GM12878 (cell line): ENCODE measurements around the gene PRUNE2. TPM values are rescaled to one million over a fixed set of nuclear protein-coding genes. Genes with fewer than 3 reads are reported as not detected.

Experiments used
- ATAC-seq: fragments of 200-7000 bp; cut with Tn5 transposase; 3 replicates; pipeline ENCODE4 v1.9.1; 2020; ENCODE audit warnings: mild to moderate bottlenecking, moderate library complexity
- BruUV-seq: library from RNA; stranded (reverse); fragments of 400-500 nt; replicated peaks from 2 replicates; lab custom pipeline; 2021; lab: Mats Ljungman, UMichigan
- CTCF ChIA-PET: fragments of 300-600 bp; sonication (Branson Sonifier 250); formaldehyde crosslinking; extraction: SDS; loops from one replicate; lab custom pipeline; 2021; ENCODE audit warnings: inconsistent platforms; lab: Yijun Ruan, JAX
- POLR2A ChIA-PET: fragments of 350-600 bp; formaldehyde crosslinking; extraction: SDS; loops from one replicate; lab custom pipeline; 2021; ENCODE audit warnings: inconsistent platforms; lab: Charles Lee
- RAD21 ChIA-PET: fragments of 300-600 bp; sonication (Branson Sonifier 250); formaldehyde crosslinking; loops from one replicate; lab custom pipeline; 2023; ENCODE audit warnings: antibody characterized with exemption; ENCODE audit not compliant: unreplicated experiment; lab: Charles Lee
- SMC1A ChIA-PET: fragments of 300-600 bp; sonication (Branson Sonifier 250); formaldehyde crosslinking; loops from one replicate; lab custom pipeline; 2023; ENCODE audit not compliant: unreplicated experiment, uncharacterized antibody; lab: Charles Lee
- DNase-seq: peaks from one replicate; pipeline ENCODE4 v3.0.0-alpha.2; 2011; ENCODE audit warnings: low read depth, low spot score
- FAIRE-seq: peaks from 3 replicates; lab custom pipeline; 2011; peaks lifted over from hg19 to GRCh38; lab: Jason Lieb, UNC
- H2AFZ ChIP-seq: 2 replicates; pipeline ENCODE4 v1.6.0; 2011; ENCODE audit warnings: low read depth, low read length, control low read depth; ENCODE audit not compliant: control insufficient read depth
- H3K27ac ChIP-seq: 2 replicates; pipeline ENCODE4 v1.5.1; 2011; ENCODE audit warnings: control low read depth; ENCODE audit not compliant: control insufficient read depth, insufficient read depth
- H3K27me3 ChIP-seq, 2 experiments: replicated peaks in 1 of 2; 2 replicates each; pipeline versions ENCODE4 v1.6.0 to v1.6.1; 2011; ENCODE audit warnings: low read length in 1 of 2; ENCODE audit not compliant: control insufficient read depth in 2 of 2, insufficient read depth in 2 of 2
- H3K36me3 ChIP-seq, 2 experiments: 2 replicates each; pipeline ENCODE4 v1.5.1; 2011; ENCODE audit warnings: low read length in 1 of 2; ENCODE audit not compliant: control insufficient read depth in 2 of 2, insufficient read depth in 2 of 2
- H3K4me1 ChIP-seq: 2 replicates; pipeline ENCODE4 v1.6.1; 2011; ENCODE audit warnings: mild to moderate bottlenecking, low read length, moderate library complexity, mixed read lengths; ENCODE audit not compliant: control insufficient read depth, insufficient read depth
- H3K4me2 ChIP-seq: 2 replicates; pipeline ENCODE4 v1.6.0; 2011; ENCODE audit warnings: control low read depth; ENCODE audit not compliant: control insufficient read depth, insufficient read depth
- H3K4me3 ChIP-seq: fragments of 200-600 bp; sonication (generic); 2 replicates; pipeline ENCODE4 v1.5.1; 2016
- H3K79me2 ChIP-seq: 2 replicates; pipeline ENCODE4 v1.6.0; 2011; ENCODE audit warnings: low read length; ENCODE audit not compliant: control insufficient read depth, insufficient read depth
- H3K9ac ChIP-seq: 2 replicates; pipeline ENCODE4 v1.8.0; 2011; ENCODE audit warnings: low read length, control low read depth, mixed read lengths; ENCODE audit not compliant: control insufficient read depth, insufficient read depth
- H3K9me3 ChIP-seq: replicated peaks from 3 replicates; pipeline ENCODE4 v1.5.1; 2011; ENCODE audit warnings: mild to moderate bottlenecking, low read length; ENCODE audit not compliant: control insufficient read depth, insufficient read depth
- H4K20me1 ChIP-seq: 2 replicates; pipeline ENCODE4 v1.6.0; 2011; ENCODE audit not compliant: control insufficient read depth, insufficient read depth
- ATF7 ChIP-seq: fragments of 450-650 bp; IDR thresholded peaks from 2 replicates; pipeline ENCODE4 v1.6.1; 2016; ENCODE audit warnings: low read depth, mild to moderate bottlenecking
- BACH1 ChIP-seq: fragments of 450-650 bp; IDR thresholded peaks from 2 replicates; pipeline ENCODE4 v1.6.1; 2017; ENCODE audit warnings: mild to moderate bottlenecking, borderline replicate concordance
- BCL11A ChIP-seq: IDR thresholded peaks from 2 replicates; pipeline ENCODE4 v1.6.1; 2011; ENCODE audit warnings: low read depth, low read length
- IRF3 ChIP-seq: fragments of 450-650 bp; IDR thresholded peaks from 2 replicates; pipeline ENCODE4 v1.6.1; 2014; ENCODE audit warnings: mild to moderate bottlenecking
- MYB ChIP-seq: fragments of 150-350 bp; IDR thresholded peaks from 2 replicates; pipeline ENCODE4 v1.6.1; 2014; ENCODE audit warnings: mild to moderate bottlenecking, low read depth, low read length, borderline replicate concordance
- RFX5 ChIP-seq: IDR thresholded peaks from 2 replicates; pipeline ENCODE4 v1.6.1; 2011; ENCODE audit warnings: low read depth, low read length, improper control_type of control experiment
- TCF3 ChIP-seq: IDR thresholded peaks from 2 replicates; pipeline ENCODE4 v1.6.1; 2012; ENCODE audit warnings: low read depth, mild to moderate bottlenecking, low read length, borderline replicate concordance; ENCODE audit not compliant: insufficient read depth
- TCF7 ChIP-seq: IDR thresholded peaks from 2 replicates; pipeline ENCODE4 v1.6.1; 2014; ENCODE audit warnings: antibody characterized with exemption, borderline replicate concordance
- ZZZ3 ChIP-seq: IDR thresholded peaks from 2 replicates; pipeline ENCODE4 v1.6.1; 2011; ENCODE audit warnings: low read depth; ENCODE audit not compliant: control insufficient read depth, insufficient read length
- WGBS: methylation state at CpG from one replicate; pipeline ENCODE4 v1.1.6; 2016; ENCODE audit warnings: low lambda C conversion rate; ENCODE audit not compliant: insufficient replicate concordance, insufficient coverage; ENCODE audit errors: missing lambda C conversion rate; 5-methylcytosine and 5-hydroxymethylcytosine counted together
- in situ Hi-C: fragments of 300-500 bp; cut with MboI; formaldehyde crosslinking; loops from 9 replicates; pipeline ENCODE4 v1.14.3; 2018; ENCODE audit warnings: mixed read lengths
- intact Hi-C: fragments of 100-400 bp; cut with micrococcal nuclease; formaldehyde crosslinking; loops from one replicate; pipeline ENCODE4 v1.14.2; 2022; ENCODE audit not compliant: unreplicated experiment
- polyA plus RNA-seq, 11 experiments: library from polyadenylated mRNA; depleted of rRNA in 4 of 11; unstranded in 6 of 11; stranded (reverse) in 5 of 11; fragments of >200 nt; fragmentation: Nextera tagmentation in 4 of 11; fragmentation: Illumina TruSeq in 1 of 11; extraction: Ambion mirVana in 4 of 11; extraction: Trizol in 1 of 11; gene quantifications; 1 replicate in 1 of 11; 2 replicates in 10 of 11; pipeline versions ENCODE4 v1.2.1 to v1.2.3, GENCODE V29; 2011 to 2016; ENCODE audit warnings: inconsistent platforms in 2 of 11, missing spikeins in 2 of 11, low read depth in 1 of 11
- total RNA-seq, 4 experiments: library from RNA; depleted of rRNA in 3 of 4; stranded (reverse); fragments of >200 nt in 3 of 4; fragmentation: Illumina TruSeq in 1 of 4; extraction: Trizol in 1 of 4; gene quantifications; 2 replicates each; pipeline versions ENCODE4 v1.2.1 to v1.2.3, GENCODE V29; 2013 to 2021
- TF ChIP-seq, protein P1 (sequence below): IDR thresholded peaks from 2 replicates; pipeline ENCODE4 v1.6.1; 2012; ENCODE audit warnings: improper control_type of control experiment, low read depth, low read length; ENCODE audit not compliant: insufficient replicate concordance

Gene PRUNE2
- total and polyA plus RNA-seq, 10 of the 15 experiments (the other 5 are each of a cell fraction or from before 2014, with no cell fraction given): 0.07 to 0.63 (median 0.25) TPM

DNA sequence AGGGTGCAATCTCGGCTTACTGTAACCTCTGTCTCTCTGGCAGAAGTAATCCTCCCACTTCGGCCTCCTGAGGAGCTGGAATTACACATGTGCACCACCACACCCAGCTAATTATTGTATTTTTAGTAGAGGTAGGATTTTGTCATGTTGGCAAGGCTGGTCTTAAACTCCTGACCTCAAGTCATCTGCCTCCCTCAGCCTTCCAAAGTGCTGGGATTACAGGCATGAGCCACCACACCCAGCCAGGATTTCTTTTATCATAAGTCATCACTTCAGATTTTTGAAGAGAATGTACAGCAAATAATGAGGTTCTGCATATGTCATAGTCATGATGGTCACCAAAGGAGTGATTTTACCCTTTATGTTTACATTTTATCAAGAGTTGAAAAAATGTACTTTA is 338.8 kb downstream of the PRUNE2 start:
- WGBS: 38% methylated on average over 2 of the region's 2 CpGs
- H3K36me3 ChIP-seq: no peaks in the 10 kb centered on the region
- no peak overlapping the region for H3K9ac ChIP-seq
- H3K4me1 ChIP-seq: peaks cover 3% of the 10 kb centered on the region; the same call in 1 of the 2 replicates
- ATAC-seq (no peak), DNase-seq (no peak), FAIRE-seq (no peak)
- ChIA-PET SMC1A (no interaction called here), CTCF (interaction anchor here (1.1 kb wide), 1 partner anchor 9 kb away, joined by 3 read pairs; no protein-coding TSS in a partner anchor), POLR2A (no interaction called here), RAD21 (no interaction called here)
- TF ChIP-seq TCF3 (no peak), IRF3 (no peak), BACH1 (no peak), ATF7 (no peak), RFX5 (no peak), ZZZ3 (no peak), TCF7 (no peak), MYB (no peak), BCL11A (no peak)
- TF ChIP-seq, protein P1, sequence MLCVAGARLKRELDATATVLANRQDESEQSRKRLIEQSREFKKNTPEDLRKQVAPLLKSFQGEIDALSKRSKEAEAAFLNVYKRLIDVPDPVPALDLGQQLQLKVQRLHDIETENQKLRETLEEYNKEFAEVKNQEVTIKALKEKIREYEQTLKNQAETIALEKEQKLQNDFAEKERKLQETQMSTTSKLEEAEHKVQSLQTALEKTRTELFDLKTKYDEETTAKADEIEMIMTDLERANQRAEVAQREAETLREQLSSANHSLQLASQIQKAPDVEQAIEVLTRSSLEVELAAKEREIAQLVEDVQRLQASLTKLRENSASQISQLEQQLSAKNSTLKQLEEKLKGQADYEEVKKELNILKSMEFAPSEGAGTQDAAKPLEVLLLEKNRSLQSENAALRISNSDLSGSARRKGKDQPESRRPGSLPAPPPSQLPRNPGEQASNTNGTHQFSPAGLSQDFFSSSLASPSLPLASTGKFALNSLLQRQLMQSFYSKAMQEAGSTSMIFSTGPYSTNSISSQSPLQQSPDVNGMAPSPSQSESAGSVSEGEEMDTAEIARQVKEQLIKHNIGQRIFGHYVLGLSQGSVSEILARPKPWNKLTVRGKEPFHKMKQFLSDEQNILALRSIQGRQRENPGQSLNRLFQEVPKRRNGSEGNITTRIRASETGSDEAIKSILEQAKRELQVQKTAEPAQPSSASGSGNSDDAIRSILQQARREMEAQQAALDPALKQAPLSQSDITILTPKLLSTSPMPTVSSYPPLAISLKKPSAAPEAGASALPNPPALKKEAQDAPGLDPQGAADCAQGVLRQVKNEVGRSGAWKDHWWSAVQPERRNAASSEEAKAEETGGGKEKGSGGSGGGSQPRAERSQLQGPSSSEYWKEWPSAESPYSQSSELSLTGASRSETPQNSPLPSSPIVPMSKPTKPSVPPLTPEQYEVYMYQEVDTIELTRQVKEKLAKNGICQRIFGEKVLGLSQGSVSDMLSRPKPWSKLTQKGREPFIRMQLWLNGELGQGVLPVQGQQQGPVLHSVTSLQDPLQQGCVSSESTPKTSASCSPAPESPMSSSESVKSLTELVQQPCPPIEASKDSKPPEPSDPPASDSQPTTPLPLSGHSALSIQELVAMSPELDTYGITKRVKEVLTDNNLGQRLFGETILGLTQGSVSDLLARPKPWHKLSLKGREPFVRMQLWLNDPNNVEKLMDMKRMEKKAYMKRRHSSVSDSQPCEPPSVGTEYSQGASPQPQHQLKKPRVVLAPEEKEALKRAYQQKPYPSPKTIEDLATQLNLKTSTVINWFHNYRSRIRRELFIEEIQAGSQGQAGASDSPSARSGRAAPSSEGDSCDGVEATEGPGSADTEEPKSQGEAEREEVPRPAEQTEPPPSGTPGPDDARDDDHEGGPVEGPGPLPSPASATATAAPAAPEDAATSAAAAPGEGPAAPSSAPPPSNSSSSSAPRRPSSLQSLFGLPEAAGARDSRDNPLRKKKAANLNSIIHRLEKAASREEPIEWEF: no peak
- no peak overlapping the region for H3K4me3 ChIP-seq
- no peak overlapping the region for H3K27ac ChIP-seq
- no peaks in the 10 kb centered on the region for H3K27me3 ChIP-seq
- intact Hi-C loops (no loop called here), in situ Hi-C loops (no loop called here)
- H3K4me2 ChIP-seq: no peak overlapping the region
- H4K20me1 ChIP-seq: no peaks in the 10 kb centered on the region
- peaks cover 7% of the 10 kb centered on the region for H3K9me3 ChIP-seq
- BruUV-seq: no TSS peak
- H3K79me2 ChIP-seq: no peaks in the 10 kb centered on the region
- H2AFZ ChIP-seq: no peak overlapping the region
